ENCODE measurements around the gene ANO9.
A peak's percentile ranks its signal among the peaks of the same experiment; 100 is the strongest.
"Not testable (repeated sequence)": the region's sequence is repeated elsewhere in the genome, so short reads cannot be mapped to it uniquely, and the experiment has no call there.

ANO9 gene

GRCh38 chr11:469684-470560, 28.1 kb upstream of the ANO9 start:
- DNase-seq: peak; percentile 61

- not testable (repeated sequence) for DNase-seq
Observed at GRCh38 chr11:469026-469683, 27.3 kb upstream of the ANO9 start.

GRCh38 chr11:468493-468892, 26.7 kb upstream of the ANO9 start:
- DNase-seq: no peak

GRCh38 chr11:468036-468435, 26.2 kb upstream of the ANO9 start:
- no peak for DNase-seq

GRCh38 chr11:465896-466530, 24.2 kb upstream of the ANO9 start:
- no peak for DNase-seq

GRCh38 chr11:464316-464715, 22.5 kb upstream of the ANO9 start:
- DNase-seq: no peak

GRCh38 chr11:462107-462890, 20.5 kb upstream of the ANO9 start:
- DNase-seq: no peak

- DNase-seq: no peak
Observed at GRCh38 chr11:461626-462025, 19.8 kb upstream of the ANO9 start.

GRCh38 chr11:460331-461199, 18.8 kb upstream of the ANO9 start:
- no peak for DNase-seq

- DNase-seq: no peak
Observed at GRCh38 chr11:459511-460220, 17.9 kb upstream of the ANO9 start.

GRCh38 chr11:457111-457760, 15.4 kb upstream of the ANO9 start:
- DNase-seq: no peak

GRCh38 chr11:456533-456932, 14.7 kb upstream of the ANO9 start:
- DNase-seq: no peak

- no peak for DNase-seq
Observed at GRCh38 chr11:455566-456147, 13.8 kb upstream of the ANO9 start.

- DNase-seq: no peak
Observed at GRCh38 chr11:454801-455565, 13.2 kb upstream of the ANO9 start.

GRCh38 chr11:454043-454442, 12.2 kb upstream of the ANO9 start:
- no peak for DNase-seq

GRCh38 chr11:453564-453963, 11.8 kb upstream of the ANO9 start:
- no peak for DNase-seq

GRCh38 chr11:452916-453527, 11.2 kb upstream of the ANO9 start:
- no peak for DNase-seq

GRCh38 chr11:452203-452744, 10.5 kb upstream of the ANO9 start:
- no peak for DNase-seq

- DNase-seq: no peak
Observed at GRCh38 chr11:451738-452137, 9.9 kb upstream of the ANO9 start.

Measured in fibroblast of skin of right quadriceps (primary cell).